Skeletal muscle satellite cell (primary cell): ENCODE data around the gene NUCKS1.

Experiments
- H3K27me3 ChIP-seq: 2 replicates; pipeline ENCODE4 v1.7.0; 2013; ENCODE audit warnings: low read length; ENCODE audit not compliant: control insufficient read depth, insufficient read depth
- H3K36me3 ChIP-seq: 2 replicates; pipeline ENCODE4 v1.7.0; 2013; ENCODE audit warnings: mild to moderate bottlenecking, control low read depth, low read length; ENCODE audit not compliant: insufficient read depth
- H3K4me1 ChIP-seq: 2 replicates; pipeline ENCODE4 v1.7.0; 2013; ENCODE audit warnings: low read length; ENCODE audit not compliant: control insufficient read depth, insufficient read depth
- H3K4me2 ChIP-seq: 2 replicates; pipeline ENCODE4 v1.7.0; 2013; ENCODE audit warnings: mild to moderate bottlenecking, low read length
- H3K4me3 ChIP-seq: 2 replicates; pipeline ENCODE4 v1.7.0; 2013; ENCODE audit warnings: low read length
- H3K9ac ChIP-seq: 2 replicates; pipeline ENCODE4 v1.7.0; 2013; ENCODE audit warnings: mild to moderate bottlenecking, low read depth, low read length, moderate library complexity
- H3K9me3 ChIP-seq: replicated peaks from 2 replicates; pipeline ENCODE4 v1.7.0; 2013; ENCODE audit warnings: mild to moderate bottlenecking, control low read depth, low read length

The NUCKS1 gene

DNA sequence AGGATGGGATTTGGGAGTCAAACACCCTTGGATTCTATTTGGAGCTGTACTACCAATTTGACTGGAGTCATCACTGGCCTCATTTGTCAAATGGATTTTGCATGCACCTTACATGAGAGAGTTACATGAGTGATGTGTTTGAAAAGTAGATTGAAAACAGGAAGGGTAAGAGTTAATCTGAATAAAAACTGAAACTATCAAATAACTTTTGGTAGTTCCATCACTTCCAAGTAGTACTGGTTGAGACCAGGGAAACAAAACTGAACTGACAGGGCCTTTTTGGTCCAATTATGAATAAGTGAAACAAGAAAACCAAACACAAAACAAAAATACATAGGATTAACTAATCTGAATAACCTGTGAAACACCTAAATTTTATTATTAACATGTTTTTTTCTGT, 30.2 kb downstream of the NUCKS1 start:
- no peaks in the 10 kb centered on the region for H3K9me3 ChIP-seq
- H3K4me1 ChIP-seq, result no peaks in the 10 kb centered on the region
- H3K27me3 ChIP-seq, result no peaks in the 10 kb centered on the region
- no peak overlapping the region for H3K9ac ChIP-seq
- H3K36me3 ChIP-seq, result peaks cover 82% of the 10 kb centered on the region
- H3K4me3 ChIP-seq, result no peak overlapping the region
- no peak overlapping the region for H3K4me2 ChIP-seq

DNA sequence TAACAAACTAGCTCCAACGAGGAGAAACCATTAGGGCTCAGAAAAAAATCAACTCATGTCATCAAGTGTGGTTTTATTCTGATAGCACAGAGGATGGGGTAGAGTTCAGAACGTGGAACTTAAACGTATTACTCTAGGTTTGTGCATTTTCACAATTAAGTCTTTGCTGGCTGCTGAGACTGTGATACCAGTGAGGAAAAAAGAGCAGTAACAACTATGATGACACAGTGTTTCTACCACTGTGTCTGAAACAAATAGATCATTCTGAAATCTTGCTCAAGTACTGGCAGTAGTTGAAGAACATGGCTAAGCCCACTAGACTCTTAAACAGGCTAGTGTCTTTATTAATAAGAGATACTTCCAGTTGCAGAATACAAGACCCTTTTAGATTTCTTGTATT, 31.0 kb downstream of the NUCKS1 start:
- H3K27me3 ChIP-seq, result no peaks in the 10 kb centered on the region
- H3K9me3 ChIP-seq, result no peaks in the 10 kb centered on the region
- no peak overlapping the region for H3K9ac ChIP-seq
- H3K36me3 ChIP-seq, result peaks cover 82% of the 10 kb centered on the region
- H3K4me1 ChIP-seq, result peaks cover 7% of the 10 kb centered on the region
- no peak overlapping the region for H3K4me2 ChIP-seq
- H3K4me3 ChIP-seq, result no peak overlapping the region

DNA sequence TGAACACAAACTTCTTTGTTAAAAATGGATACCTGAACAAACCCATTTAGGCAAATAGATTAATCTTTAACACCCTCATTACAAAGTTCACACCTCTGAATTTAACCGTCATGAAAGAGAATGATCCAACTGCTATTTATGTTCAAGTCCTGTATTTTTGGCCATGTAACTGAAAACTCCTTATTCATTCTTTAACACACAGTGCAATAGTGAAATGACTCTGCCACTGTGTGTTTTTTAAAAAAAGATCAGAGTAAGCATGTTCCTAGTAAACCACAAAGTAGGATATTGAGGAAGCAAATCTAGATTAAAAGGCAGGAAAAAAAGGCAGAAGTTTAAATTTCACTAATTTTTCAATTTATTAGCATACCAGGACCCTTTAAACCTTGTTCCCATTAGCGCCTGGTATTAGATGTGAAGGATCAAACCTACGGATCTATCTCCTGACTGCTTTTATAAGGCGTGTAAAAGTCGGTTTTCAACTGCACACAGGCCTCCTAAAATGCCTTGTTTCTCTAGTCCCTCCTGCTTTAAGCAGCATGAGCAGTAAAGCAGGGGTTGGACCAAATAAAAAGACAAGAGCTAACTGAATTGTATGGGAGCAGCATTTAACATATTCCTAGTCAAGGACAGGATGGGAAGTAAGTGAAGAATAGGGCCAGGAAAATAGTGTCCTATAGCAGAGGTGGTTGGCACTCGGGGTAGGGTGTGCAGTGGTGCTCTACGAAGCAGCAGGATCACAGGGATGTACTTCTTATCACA, 33.4 kb downstream of the NUCKS1 start:
- peaks cover 9% of the 10 kb centered on the region for H3K4me1 ChIP-seq
- no peak overlapping the region for H3K9ac ChIP-seq
- H3K4me2 ChIP-seq, result no peak overlapping the region
- H3K9me3 ChIP-seq, result no peaks in the 10 kb centered on the region
- H3K36me3 ChIP-seq, result peaks cover 74% of the 10 kb centered on the region
- no peaks in the 10 kb centered on the region for H3K27me3 ChIP-seq
- no peak overlapping the region for H3K4me3 ChIP-seq

DNA sequence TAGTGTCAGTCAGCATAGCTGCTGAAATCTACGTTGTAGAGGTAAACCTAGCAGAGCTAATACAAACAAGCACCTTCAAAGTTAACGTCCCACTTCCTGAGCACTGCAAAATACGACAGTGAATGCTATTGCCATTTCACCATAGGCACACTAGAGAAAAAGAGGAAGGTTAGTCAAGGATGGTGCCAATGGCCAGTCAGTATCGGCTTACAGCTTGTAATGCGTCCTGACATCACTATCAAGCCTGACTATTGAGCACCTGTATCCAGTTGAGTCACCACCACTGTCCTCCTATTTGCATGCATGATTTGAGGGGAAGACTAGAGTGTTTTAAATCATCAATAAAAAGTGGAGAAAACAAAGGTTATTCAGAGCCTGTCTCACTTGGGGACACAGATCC, 34.4 kb downstream of the NUCKS1 start:
- no peak overlapping the region for H3K4me2 ChIP-seq
- H3K4me1 ChIP-seq, result peaks cover 9% of the 10 kb centered on the region
- no peak overlapping the region for H3K9ac ChIP-seq
- no peaks in the 10 kb centered on the region for H3K27me3 ChIP-seq
- no peak overlapping the region for H3K4me3 ChIP-seq
- peaks cover 75% of the 10 kb centered on the region for H3K36me3 ChIP-seq
- no peaks in the 10 kb centered on the region for H3K9me3 ChIP-seq

DNA sequence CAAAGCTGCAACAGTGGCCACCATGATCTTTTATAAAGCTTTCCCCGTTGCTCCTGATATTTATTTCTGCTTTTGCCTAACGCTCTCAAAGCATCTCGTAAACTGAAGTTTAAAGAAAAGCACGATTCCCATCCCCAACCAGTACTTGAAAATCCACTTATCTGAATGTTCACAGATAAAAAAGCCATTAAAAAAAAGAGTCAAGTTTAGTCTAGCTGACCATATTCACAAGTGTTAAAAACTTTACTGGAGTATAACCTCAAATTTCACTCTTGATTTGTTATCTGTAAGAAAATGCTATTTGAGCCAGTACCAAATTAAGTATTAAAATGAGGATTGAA, 35.1 kb downstream of the NUCKS1 start:
- no peak overlapping the region for H3K9ac ChIP-seq
- H3K27me3 ChIP-seq, result no peaks in the 10 kb centered on the region
- H3K9me3 ChIP-seq, result no peaks in the 10 kb centered on the region
- no peak overlapping the region for H3K4me2 ChIP-seq
- peaks cover 9% of the 10 kb centered on the region for H3K4me1 ChIP-seq
- peaks cover 75% of the 10 kb centered on the region for H3K36me3 ChIP-seq
- no peak overlapping the region for H3K4me3 ChIP-seq

DNA sequence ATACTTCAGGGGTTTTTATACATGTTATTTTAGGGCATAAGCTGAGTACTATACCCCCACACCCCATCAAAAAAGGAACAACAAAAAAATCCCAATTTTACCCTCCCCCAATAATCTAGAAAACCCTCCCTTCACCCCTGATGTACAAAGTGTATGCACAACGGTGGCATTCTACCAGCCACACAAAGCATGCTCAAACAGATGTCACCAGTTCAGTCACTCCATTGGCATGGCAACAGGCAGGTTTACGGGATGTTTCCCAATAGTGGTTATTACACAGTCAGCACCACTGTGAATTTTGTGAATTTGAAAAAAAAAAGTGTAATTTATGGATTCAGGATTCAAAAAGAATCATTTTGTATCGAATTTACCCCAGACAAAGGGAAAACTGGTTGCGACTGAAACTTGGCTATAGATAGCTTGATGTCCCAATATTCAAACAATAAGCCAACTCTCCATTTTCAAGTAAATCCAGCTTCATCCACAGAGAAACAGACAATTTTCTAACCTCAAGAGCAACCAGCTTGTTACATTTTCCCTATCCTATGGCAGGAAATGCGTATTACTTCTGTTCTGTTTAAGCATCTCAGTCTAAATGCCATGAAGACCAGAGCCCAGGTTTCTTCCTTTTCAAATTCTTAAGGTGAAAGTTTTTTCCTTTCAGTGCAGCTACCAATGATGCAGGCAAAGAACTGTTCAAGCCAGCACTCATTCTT, 35.6 kb downstream of the NUCKS1 start:
- H3K36me3 ChIP-seq, result peaks cover 73% of the 10 kb centered on the region
- H3K9ac ChIP-seq, result no peak overlapping the region
- no peak overlapping the region for H3K4me2 ChIP-seq

DNA sequence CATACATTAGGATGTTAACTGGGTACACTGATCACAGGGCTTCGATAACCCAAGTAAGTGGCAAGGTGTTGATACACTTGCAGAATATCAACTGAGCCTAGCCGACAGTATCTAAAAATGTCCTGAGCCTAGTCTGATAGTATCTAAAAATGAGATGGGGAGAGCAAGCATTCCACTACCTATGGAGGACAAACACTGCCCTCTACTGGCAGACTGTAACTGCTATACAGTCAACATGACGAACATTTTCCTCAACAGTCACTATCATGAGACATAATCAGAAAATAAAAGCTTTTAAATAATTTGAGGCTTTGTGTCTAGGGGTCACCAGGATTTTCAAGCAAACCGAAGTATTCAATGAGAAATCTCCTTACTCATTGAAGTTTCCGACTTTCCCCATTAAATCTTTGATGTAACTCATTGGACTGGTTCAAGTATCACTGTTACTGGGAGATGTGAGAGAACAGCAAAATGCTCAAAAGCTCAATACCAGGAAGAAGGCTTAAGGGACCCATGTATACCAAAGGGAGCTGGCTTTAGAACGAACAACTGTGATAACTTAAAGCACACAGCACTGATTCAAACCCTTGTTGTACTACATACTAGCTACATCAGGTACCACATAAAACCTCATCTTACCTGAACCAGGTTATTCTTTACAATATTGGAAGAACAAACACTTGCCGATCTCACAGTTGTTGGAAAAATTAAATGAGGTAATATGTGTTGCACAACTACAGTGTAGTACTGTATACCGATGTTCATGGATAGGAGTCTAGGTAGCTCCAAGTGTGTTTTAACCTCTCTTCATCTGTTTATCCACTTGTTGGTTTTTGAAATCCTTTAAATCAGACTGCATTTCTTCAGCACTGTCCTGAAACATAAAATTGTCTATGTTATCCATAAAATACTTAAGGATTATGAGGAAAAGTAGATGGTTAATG, 38.6 kb downstream of the NUCKS1 start:
- Histone ChIP-seq H3K4me1 (peaks cover 22% of the 10 kb centered on the region), H3K9ac (no peak overlapping the region), H3K36me3 (peaks cover 60% of the 10 kb centered on the region), H3K4me3 (no peak overlapping the region), H3K4me2 (no peak overlapping the region), H3K9me3 (no peaks in the 10 kb centered on the region), H3K27me3 (no peaks in the 10 kb centered on the region)

More for the DNA sequence above, 35.6 kb downstream of the NUCKS1 start:
- H3K27me3 ChIP-seq, result no peaks in the 10 kb centered on the region
- no peaks in the 10 kb centered on the region for H3K9me3 ChIP-seq
- H3K4me1 ChIP-seq, result peaks cover 15% of the 10 kb centered on the region
- no peak overlapping the region for H3K4me3 ChIP-seq

DNA sequence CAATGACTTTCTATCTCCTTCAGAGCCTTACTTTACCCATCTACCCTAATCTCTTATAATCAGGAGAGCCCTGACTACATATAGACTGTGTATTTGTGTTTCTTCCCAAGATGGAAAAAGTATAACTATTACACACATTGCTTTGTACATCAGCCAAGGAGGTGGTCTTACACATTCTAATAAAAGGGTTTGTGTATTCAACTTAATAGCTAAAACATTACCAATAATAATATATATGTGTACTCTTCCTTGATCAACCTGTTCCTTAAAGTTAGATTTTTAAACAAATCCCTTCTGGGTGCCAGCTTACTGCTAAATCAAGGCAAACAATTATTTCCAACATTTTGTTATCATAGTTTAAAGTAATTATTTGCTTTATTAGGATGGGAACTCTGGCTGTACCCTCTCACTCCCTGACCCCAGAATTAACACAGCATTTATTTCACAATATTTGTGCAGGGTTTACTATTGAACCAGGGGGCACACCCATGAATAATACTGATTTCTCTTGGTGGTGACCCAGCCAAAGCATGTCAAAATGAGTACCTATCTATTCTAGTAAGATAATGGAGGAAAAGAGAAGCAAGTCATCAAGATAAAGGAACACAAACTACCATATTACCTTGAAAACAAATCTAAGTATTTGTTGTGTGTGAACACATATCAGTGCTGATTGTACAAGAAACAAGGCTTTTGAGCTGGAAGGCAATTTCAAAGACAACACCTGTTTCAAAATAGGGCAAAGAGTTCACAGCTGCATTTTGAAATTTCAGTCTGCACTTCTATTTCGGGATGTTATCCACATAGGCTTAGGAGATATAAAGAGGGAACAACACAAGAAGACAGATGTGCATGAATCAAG, 39.5 kb downstream of the NUCKS1 start:
- Histone ChIP-seq H3K9ac (no peak overlapping the region), H3K36me3 (peaks cover 52% of the 10 kb centered on the region), H3K27me3 (no peaks in the 10 kb centered on the region), H3K4me3 (no peak overlapping the region), H3K9me3 (no peaks in the 10 kb centered on the region), H3K4me2 (no peak overlapping the region), H3K4me1 (peaks cover 22% of the 10 kb centered on the region)

DNA sequence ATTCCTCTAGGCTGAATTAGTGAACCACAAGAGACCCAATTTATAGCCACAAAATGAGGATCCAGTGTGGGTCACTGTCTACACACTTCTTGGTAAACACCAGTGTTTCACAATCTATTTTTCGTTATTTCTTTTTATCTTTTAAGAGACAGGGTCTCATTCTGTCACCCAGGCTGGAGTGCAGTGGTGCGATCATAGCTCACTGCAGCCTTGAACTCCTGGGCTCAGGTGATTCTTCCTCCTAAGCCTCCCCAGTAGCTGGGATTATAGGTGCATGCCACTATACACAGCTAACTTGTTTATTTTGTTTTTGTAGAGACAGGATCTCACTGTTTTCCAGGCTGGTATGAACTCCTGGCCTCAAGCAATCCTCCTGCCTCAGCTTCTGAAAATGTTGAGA, 40.3 kb downstream of the NUCKS1 start:
- Histone ChIP-seq H3K9me3 (no peaks in the 10 kb centered on the region), H3K27me3 (no peaks in the 10 kb centered on the region), H3K9ac (no peak overlapping the region), H3K4me2 (no peak overlapping the region), H3K4me3 (no peak overlapping the region), H3K4me1 (peaks cover 21% of the 10 kb centered on the region), H3K36me3 (peaks cover 49% of the 10 kb centered on the region)

DNA sequence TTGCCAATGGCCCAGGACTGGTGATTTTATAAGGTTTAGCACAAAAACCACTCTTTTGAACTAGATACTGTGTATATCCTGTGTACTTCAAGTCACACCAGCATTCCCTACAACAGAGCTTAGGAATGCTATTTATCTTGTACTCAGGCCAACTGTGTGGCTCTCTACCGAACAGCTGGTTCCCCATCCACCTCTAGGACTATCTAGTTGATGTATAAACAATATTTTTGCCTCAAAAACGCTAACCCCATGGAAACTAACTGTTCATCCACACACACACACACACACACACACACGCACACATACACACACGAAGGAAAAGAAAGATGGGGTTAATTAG, 41.0 kb downstream of the NUCKS1 start:
- Histone ChIP-seq H3K4me3 (no peak overlapping the region), H3K9ac (no peak overlapping the region), H3K9me3 (no peaks in the 10 kb centered on the region)

More for the DNA sequence above, 41.0 kb downstream of the NUCKS1 start:
- no peaks in the 10 kb centered on the region for H3K27me3 ChIP-seq
- peaks cover 15% of the 10 kb centered on the region for H3K4me1 ChIP-seq
- no peak overlapping the region for H3K4me2 ChIP-seq
- peaks cover 49% of the 10 kb centered on the region for H3K36me3 ChIP-seq
